Measurements from ENCODE around the gene ERAP2.

ERAP2 gene

GRCh38 chr5:96945144-96945897 lies 69.0 kb downstream of the ERAP2 start:
- H3K27ac ChIP-seq: no peak overlapping the region
- ChIA-PET POLR2A (ENCODE audit: low non-redundant PET) (no interaction called here), CTCF (interaction anchor here (0.6 kb wide), 1 partner anchor 191 kb away, joined by 6 read pairs; no protein-coding TSS in a partner anchor)
- DNase-seq (ENCODE audit: low spot score): no peak
- no peak for TF ChIP-seq CTCF (conservative IDR thresholded peaks at IDR 0.05; ENCODE audit: low read depth)

GRCh38 chr5:96946381-96946780 lies 70.1 kb downstream of the ERAP2 start:
- H3K27ac ChIP-seq: no peak overlapping the region
- no peak for TF ChIP-seq CTCF (conservative IDR thresholded peaks at IDR 0.05; ENCODE audit: low read depth)
- ChIA-PET POLR2A (ENCODE audit: low non-redundant PET) (no interaction called here), CTCF (interaction anchor here (0.5 kb wide), 1 partner anchor 10 kb away, joined by 4 read pairs; the partner anchor contains the start of gene LNPEP)
- DNase-seq (ENCODE audit: low spot score): no peak

DNA sequence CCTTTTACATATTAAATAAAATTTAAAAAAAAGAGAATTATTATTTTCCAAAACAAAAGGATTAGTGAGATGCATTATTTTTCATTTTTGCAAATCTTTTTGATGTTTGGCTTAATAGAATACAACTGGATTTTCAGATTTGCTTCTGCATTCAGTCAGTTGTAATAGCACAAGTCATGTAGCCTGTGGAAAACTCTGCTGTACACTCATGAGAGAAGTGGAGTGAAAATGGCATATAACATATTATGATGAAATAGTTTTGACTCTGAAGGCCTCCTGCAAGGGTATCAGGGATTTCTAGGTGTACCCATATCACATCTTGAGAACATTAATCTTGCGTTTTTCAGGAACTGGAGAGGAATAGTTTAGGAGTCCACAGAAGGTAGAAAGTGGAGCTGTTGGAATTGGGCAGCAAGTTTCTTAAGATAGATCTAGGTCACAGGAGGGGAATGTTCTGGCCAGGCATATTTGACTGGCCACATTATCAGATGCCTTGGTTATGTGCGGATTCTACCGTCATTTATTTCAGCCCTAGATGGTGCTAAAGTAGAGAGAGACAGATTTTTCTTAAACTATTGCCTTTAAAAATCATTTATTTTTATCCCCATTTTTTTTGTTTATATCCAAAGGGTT lies 75.9 kb downstream of the ERAP2 start:
- no peak for DNase-seq (ENCODE audit: low spot score)
- ChIA-PET POLR2A (ENCODE audit: low non-redundant PET) (interaction anchor here (0.7 kb wide), 1 partner anchor 26 kb away, joined by 3 read pairs; no protein-coding TSS in a partner anchor), CTCF (no interaction called here)
- no peak overlapping the region for H3K27ac ChIP-seq
- TF ChIP-seq CTCF (conservative IDR thresholded peaks at IDR 0.05; ENCODE audit: low read depth): no peak

DNA sequence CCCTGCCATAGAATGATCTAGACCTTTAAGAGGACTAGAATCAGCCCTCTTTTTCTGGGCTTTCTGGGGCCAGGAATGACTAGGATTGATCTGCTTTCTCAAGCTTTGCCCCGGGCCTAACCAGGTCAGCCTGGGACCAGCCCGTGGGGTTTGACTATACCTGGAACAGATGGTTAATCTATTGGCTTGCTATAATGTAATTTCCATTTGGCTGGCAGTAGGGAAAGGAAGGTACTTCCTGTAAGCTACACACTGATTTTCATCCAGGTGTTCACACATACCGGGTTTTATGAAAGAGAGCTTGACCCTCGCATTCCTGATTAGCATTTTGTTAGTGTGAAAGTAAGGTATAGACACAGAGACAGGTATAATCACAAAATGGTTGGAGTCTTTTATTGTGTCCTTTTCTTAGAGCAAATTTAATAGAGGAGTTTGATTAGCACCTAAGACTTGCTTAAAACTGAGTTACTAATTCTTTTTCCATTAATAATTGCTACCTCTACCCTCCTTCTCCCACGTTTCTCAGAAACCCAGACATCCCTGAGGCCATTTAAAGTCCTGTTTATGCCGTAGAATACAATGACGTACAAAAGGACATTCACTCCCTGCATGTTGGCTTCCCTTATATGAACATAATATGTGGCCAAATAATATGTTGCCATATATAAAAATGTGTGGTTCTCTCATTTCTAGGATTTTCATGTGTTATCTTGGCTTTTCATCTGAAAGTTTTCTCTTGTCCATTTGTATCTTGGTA lies 76.9 kb downstream of the ERAP2 start:
- DNase-seq (ENCODE audit: low spot score): no peak
- no peak overlapping the region for H3K27ac ChIP-seq
- ChIA-PET CTCF (no interaction called here), POLR2A (ENCODE audit: low non-redundant PET) (interaction anchor here (0.7 kb wide), 1 partner anchor 25 kb away, joined by 3 read pairs; no protein-coding TSS in a partner anchor)
- TF ChIP-seq CTCF (conservative IDR thresholded peaks at IDR 0.05; ENCODE audit: low read depth): no peak

DNA sequence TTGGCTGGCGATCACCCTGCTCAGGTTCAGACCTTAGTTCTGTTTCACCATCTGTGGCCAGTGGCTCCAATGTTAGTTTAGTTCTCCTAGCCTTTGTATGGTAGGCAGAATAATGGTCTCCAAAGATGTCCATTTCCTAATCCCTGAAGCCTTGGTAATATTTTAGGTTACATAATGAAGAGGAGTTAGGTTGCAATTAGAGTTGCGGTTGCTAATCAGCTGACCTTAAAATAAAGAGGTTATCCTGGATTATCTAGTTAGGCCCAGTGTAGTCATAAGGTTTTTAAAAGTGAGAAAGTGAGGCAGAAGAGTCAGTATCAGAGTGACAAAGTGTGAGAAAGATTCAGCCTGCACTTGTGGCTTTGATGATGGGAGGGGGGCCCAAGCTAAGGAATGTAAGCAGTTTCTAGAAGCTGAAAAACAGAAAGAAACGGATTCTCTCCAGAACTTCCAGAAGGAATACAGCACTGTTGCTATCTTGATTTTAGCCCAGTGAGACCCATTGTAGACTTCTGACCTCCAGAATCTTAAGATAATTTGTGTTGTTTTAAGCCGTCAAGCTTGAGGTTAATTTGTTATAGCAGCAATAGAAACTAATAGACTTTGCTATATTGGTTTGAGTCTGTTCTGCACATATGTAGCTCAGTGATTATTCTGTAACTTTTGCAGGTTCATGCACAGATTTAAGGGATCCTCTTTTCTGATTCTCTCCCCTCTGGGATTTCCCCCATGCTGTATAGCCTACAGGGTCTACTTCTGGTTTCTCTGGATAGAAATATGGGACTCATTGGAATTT lies 81.2 kb downstream of the ERAP2 start:
- ChIA-PET POLR2A (ENCODE audit: low non-redundant PET) (no interaction called here), CTCF (no interaction called here)
- no peak overlapping the region for H3K27ac ChIP-seq
- no peak for DNase-seq (ENCODE audit: low spot score)
- no peak for TF ChIP-seq CTCF (conservative IDR thresholded peaks at IDR 0.05; ENCODE audit: low read depth)

DNA sequence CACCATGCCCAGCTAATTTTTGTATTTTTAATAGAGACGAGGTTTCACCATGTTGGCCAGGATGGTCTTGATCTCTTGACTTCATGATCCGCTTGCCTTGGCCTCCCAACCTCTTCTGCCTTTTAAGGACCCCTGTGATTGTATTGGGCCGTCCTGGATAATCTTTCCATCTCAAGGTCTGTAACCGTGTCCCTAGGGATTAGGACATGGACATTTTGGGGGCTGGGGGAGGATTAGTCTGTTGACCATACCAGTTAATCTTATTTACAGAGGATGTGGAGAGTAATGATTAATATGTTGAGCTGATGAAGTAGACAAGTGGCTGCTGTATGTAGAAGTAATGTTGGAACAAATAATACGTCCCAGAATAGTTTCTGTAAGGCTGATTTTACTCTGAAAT lies 82.7 kb downstream of the ERAP2 start:
- CTCF ChIA-PET: no interaction called here
- no peak for DNase-seq (ENCODE audit: low spot score)
- no peak for TF ChIP-seq CTCF (conservative IDR thresholded peaks at IDR 0.05; ENCODE audit: low read depth)
- no peak overlapping the region for H3K27ac ChIP-seq
- POLR2A ChIA-PET (ENCODE audit: low non-redundant PET): no interaction called here

Measured in RWPE1 (cell line).